Esophagus muscularis mucosa (tissue), 4 donors: ENCODE measurements around the gene G0S2. TPM values are rescaled to one million over a fixed set of nuclear protein-coding genes. Genes with fewer than 3 reads are reported as not detected.

ENCODE experiments used
- DNase-seq: peaks from one replicate; pipeline ENCODE4 v3.0.0-alpha.2; 2017; ENCODE audit errors: extremely low spot score
- H3K27ac ChIP-seq, 4 donors: fragments of 200-600 bp; sonication (generic); replicated peaks in 1 of 4; 1 replicate in 3 of 4; 2 replicates in 1 of 4; pipeline ENCODE4 v1.5.1; 2016 to 2019; ENCODE audit warnings: mild to moderate bottlenecking in 1 of 4
- H3K27me3 ChIP-seq, 4 donors: fragments of 200-600 bp; sonication (generic); one replicate each; pipeline versions ENCODE4 v1.5.1 to v1.6.0; 2016 to 2019
- H3K36me3 ChIP-seq, 4 donors: fragments of 200-600 bp; sonication (generic); one replicate each; pipeline ENCODE4 v1.5.1; 2016 to 2019
- H3K4me1 ChIP-seq, 4 donors: fragments of 200-600 bp; sonication (generic); one replicate each; pipeline ENCODE4 v1.5.1; 2016 to 2019
- H3K4me3 ChIP-seq, 4 donors: fragments of 200-600 bp; sonication (generic); 1 replicate in 2 of 4; 2 replicates in 2 of 4; pipeline ENCODE4 v1.5.1; 2016 to 2019; ENCODE audit warnings: mild to moderate bottlenecking in 4 of 4, moderate library complexity in 1 of 4
- H3K9me3 ChIP-seq, 4 donors: fragments of 200-600 bp; sonication (generic); 1 replicate in 3 of 4; 2 replicates in 1 of 4; pipeline ENCODE4 v1.5.1; 2016 to 2019
- CTCF ChIP-seq, 3 experiments: fragments of 200-600 bp in 2 of 3; fragments of 450-650 bp in 1 of 3; sonication (generic) in 2 of 3; IDR thresholded peaks; one replicate each; pipeline ENCODE4 v1.5.1; 2017 to 2019; ENCODE audit warnings: antibody characterized with exemption in 3 of 3, mild to moderate bottlenecking in 2 of 3, moderate library complexity in 1 of 3
- EP300 ChIP-seq: sonication (generic); formaldehyde crosslinking; IDR thresholded peaks from one replicate; pipeline ENCODE4 v1.6.1; 2017; ENCODE audit warnings: antibody characterized with exemption
- POLR2A ChIP-seq: fragments of 450-650 bp; IDR thresholded peaks from one replicate; pipeline ENCODE4 v1.6.1; 2017; ENCODE audit warnings: antibody characterized with exemption, moderate library complexity, mild to moderate bottlenecking, low read depth
- POLR2AphosphoS5 ChIP-seq, 2 donors: sonication (generic); formaldehyde crosslinking; IDR thresholded peaks; one replicate each; pipeline ENCODE4 v1.6.1; 2017; ENCODE audit warnings: antibody characterized with exemption in 2 of 2
- WGBS: methylation state at CpG from one replicate; pipeline ENCODE4 v1.1.5; 2018; 5-methylcytosine and 5-hydroxymethylcytosine counted together
- intact Hi-C: fragments of 100-400 bp; cut with DNase I; formaldehyde crosslinking; loops from one replicate; pipeline ENCODE4 v1.15.1; 2023
- total RNA-seq, 4 donors: library from RNA; depleted of rRNA; stranded (reverse); fragments of >200 nt; gene quantifications; one replicate each; pipeline versions ENCODE4 v1.1.0 to v1.2.1, GENCODE V29; 2016

G0S2 gene
- total RNA-seq, 4 donors from 2014 or later: 4.9 to 28.5 (median 17.4) TPM

DNA sequence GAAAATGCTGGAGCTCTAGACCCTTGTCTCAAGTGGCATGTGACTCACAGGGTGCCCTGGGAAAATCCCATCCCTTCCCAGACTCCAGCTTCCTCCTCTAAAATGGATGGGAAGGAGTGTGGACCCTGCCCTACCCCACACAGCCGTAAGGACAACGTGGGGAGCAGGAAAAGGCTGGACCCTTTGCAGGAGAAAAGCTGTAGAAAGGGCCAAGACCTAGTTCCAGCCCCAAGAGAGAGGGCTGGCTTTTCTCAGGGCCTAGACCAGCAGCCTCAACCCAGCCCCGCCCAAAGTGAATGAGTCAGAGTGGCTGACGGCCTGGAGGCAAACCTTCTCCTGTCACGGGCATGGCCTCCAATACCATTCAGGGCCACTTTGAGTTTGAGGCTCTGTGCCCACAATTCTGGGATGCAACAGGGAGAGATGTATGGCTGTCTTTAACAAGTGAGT is 24.0 kb upstream of the G0S2 start:
- no peaks in the 10 kb centered on the region for H3K36me3 ChIP-seq
- TF ChIP-seq POLR2AphosphoS5 (IDR thresholded peaks at IDR 0.05) (no peak), POLR2A (no peak), EP300 (no peak), CTCF (IDR thresholded peaks at IDR 0.05) (no peak)
- H3K9me3 ChIP-seq: no peaks in the 10 kb centered on the region
- no peak overlapping the region for H3K4me3 ChIP-seq
- intact Hi-C loops: no loop called here
- H3K27ac ChIP-seq: no peak overlapping the region
- peak; percentile 94 for DNase-seq
- H3K27me3 ChIP-seq: no peaks in the 10 kb centered on the region
- WGBS: 50% methylated on average over 5 of the region's 5 CpGs
- peaks cover 32 to 60% (median 45%) of the 10 kb centered on the region in 4 donors for H3K4me1 ChIP-seq

DNA sequence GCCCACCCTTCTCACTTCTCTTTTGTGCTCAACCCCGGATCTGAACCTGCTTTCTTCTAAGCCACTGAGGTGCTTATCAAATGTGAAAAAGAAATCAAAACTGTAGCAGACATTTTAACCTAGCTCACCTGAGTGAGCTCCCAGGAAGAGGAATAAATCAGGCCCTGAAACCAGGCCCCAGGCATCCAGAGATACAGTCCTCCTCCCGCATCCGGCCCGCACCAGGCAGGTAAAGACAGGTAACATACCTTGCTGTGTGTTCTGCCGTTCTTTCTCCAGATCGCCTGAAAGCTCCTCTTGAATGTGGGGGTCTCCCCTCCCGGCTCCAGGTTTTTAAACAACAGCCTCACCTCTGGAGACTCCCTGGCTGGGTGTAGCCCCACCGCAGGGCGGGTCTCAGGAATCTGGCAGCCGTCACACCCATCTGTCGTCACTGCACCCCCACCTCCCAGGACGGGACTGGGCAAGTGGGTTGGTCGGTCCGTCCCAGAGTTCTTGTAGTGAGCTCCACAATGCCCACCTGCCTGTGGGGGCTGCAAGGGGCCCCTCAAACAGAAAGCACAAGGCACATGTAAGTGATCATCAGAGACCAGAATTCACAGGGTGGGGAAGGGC is 23.0 kb upstream of the G0S2 start, which contains the start of gene LAMB3:
LAMB3 (minus strand) TSS at position 305 of the 615 bp plus-strand sequence. CDS start 1,481 bp downstream, outside the sequence.
- Histone ChIP-seq H3K9me3 (no peaks in the 10 kb centered on the region), H3K27me3 (no peaks in the 10 kb centered on the region), H3K36me3 (no peaks in the 10 kb centered on the region), H3K4me1 (peaks cover 32 to 50% (median 45%) of the 10 kb centered on the region in 4 donors), H3K27ac (no peak within 1 kb of the TSS), H3K4me3 (no peak within 1 kb of the TSS)
- no peak for TF ChIP-seq POLR2A
- TF ChIP-seq POLR2AphosphoS5 (IDR thresholded peaks at IDR 0.05): no peak
- no peak for TF ChIP-seq CTCF (IDR thresholded peaks at IDR 0.05)
- TF ChIP-seq EP300: no peak
- 89% methylated on average over 13 of the region's 14 CpGs for WGBS
- intact Hi-C loops: no loop called here
- no peak for DNase-seq

DNA sequence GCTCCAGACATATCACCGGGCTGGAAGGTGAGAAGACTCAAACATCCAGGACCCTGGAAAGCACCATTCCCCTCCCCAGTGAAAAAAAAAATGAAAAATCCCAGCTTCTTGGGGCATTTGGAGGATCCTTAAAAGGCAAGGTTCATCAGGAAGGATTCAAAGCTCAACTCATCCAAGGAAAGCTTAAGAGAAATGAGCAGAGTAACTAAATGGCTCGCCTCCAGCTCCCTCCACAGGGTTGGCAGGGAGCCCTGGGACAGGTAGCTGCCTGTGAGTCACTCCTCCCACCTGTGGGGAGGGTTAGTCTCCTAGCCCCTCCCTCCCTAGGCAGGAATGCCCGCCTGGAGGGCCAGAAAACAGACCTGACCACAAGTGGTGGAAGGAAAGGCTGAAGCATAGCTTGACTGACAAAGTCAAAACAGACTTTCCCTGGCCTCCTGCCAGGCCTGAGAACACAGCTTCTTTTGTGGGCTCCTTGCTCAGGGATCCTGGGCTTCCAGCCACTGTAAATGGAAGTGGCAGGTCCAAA is 22.3 kb upstream of the G0S2 start:
- Histone ChIP-seq H3K9me3 (no peaks in the 10 kb centered on the region), H3K36me3 (no peaks in the 10 kb centered on the region), H3K27me3 (no peaks in the 10 kb centered on the region), H3K27ac (no peak overlapping the region), H3K4me1 (peaks cover 30 to 48% (median 42%) of the 10 kb centered on the region in 4 donors), H3K4me3 (no peak overlapping the region)
- TF ChIP-seq EP300: no peak
- no peak for TF ChIP-seq POLR2AphosphoS5 (IDR thresholded peaks at IDR 0.05)
- TF ChIP-seq CTCF (IDR thresholded peaks at IDR 0.05): no peak
- no peak for TF ChIP-seq POLR2A
- WGBS: 64% methylated on average over 2 of the region's 3 CpGs
- intact Hi-C loops: no loop called here
- no peak for DNase-seq

DNA sequence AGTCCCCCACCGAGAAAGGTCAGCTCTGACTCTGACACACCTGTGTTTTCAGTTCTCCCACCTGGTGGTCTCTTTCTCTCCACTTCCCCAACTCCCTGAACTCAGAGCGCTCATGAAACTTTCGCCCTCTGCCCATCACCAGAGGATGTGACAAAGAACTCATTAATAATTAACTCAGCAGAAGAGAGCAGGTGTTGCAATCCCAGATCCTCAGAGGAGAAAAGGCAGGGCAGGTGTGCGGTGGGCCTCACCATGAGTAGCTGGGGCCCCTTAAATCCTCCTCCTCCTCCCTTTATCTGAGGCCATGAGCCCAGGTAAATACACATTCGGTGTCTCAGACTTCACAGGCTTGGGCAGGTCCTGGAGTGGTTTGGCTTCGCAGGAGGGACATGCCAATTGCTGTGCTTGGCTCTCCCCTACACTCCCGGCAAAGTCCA is 21.3 kb upstream of the G0S2 start:
- 91% methylated on average over 6 of the region's 7 CpGs for WGBS
- no peak for TF ChIP-seq POLR2AphosphoS5 (IDR thresholded peaks at IDR 0.05)
- TF ChIP-seq POLR2A: no peak
- no peak for TF ChIP-seq CTCF (IDR thresholded peaks at IDR 0.05)
- no peak for TF ChIP-seq EP300
- Histone ChIP-seq H3K27ac (no peak overlapping the region), H3K4me1 (peaks cover 20 to 41% (median 37%) of the 10 kb centered on the region in 4 donors), H3K4me3 (no peak overlapping the region), H3K36me3 (no peaks in the 10 kb centered on the region), H3K9me3 (no peaks in the 10 kb centered on the region), H3K27me3 (no peaks in the 10 kb centered on the region)
- intact Hi-C loops: no loop called here
- DNase-seq: no peak
